Loucy (cell line): ENCODE data around the gene DDR1.

Source experiments
- CTCF ChIP-seq: fragments of 200-600 bp; sonication (generic); conservative IDR thresholded peaks from 2 replicates; pipeline ENCODE4 v1.5.1; 2014; ENCODE audit warnings: mild to moderate bottlenecking, antibody characterized with exemption, low read length
- EZH2phosphoT487 ChIP-seq: fragments of 200-600 bp; IDR thresholded peaks from 2 replicates; pipeline ENCODE4 v1.6.1; 2018; ENCODE audit warnings: antibody characterized with exemption, mild to moderate bottlenecking, moderate library complexity, borderline replicate concordance

- TF ChIP-seq CTCF = no peak
- no peak for TF ChIP-seq EZH2phosphoT487
These were observed 36.3 kb upstream of the DDR1 start for GRCh38 chr6:30847971-30848436.
